ENCODE data around the gene SLC2A6. TPM values are rescaled to one million over a fixed set of nuclear protein-coding genes. Genes with fewer than 3 reads are reported as not detected.

SLC2A6 gene
- total RNA-seq, 1 donor from 2014 or later: 3.6 TPM

DNA sequence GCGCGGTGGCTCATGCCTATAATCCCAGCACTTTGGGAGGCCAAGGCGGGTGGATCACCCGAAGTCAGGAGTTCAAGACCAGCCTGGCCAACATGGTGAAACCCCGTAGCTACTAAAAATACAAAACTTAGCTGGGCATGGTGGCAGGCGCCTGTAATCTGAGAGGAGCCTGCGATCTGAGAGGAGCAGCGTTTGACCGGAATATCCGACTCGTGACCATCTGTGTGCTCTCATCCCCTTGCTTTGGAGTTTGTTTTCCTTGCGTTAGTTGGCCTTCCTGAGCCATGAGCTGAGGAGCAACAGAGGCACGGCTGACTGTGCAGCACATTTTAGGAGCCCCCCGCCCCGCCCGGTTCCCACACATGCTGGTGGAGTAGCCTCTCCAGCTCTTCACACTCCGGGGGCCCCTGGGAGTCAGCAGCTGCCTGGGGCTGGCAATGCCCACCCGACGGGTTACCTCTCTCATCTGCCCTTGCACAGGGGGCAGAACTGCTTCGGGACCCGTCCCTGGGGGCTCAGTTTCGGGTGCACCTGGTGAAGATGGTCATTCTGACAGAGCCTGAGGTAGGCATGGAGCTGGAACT is 53.8 kb downstream of the SLC2A6 start:
- DNase-seq (ENCODE audit: low spot score): no peak
- intact Hi-C loops (cut with DNase I): no loop called here

DNA sequence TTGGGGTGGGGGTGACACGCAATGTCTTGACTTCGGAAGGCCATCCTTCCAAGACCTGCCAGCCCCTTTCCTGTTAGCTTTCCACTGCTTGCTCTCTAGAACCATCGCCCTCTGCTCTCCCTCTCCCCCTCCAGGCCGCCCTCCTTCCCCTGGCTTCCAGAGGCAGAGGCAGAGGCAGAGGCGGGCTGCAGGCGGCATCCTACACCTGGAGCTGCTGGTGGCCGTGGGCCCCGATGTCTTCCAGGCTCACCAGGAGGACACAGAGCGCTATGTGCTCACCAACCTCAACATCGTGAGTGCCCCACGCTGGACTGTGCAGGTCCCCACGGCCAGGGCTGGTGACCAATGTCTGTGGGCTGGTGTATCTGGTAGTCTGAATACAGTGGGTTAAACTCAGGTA is 54.7 kb downstream of the SLC2A6 start:
- intact Hi-C loops (cut with DNase I): loop anchor here (5.0 kb wide), 1 partner anchor 53 kb away; the partner anchor contains the start of gene SLC2A6
- no peak for DNase-seq (ENCODE audit: low spot score)

DNA sequence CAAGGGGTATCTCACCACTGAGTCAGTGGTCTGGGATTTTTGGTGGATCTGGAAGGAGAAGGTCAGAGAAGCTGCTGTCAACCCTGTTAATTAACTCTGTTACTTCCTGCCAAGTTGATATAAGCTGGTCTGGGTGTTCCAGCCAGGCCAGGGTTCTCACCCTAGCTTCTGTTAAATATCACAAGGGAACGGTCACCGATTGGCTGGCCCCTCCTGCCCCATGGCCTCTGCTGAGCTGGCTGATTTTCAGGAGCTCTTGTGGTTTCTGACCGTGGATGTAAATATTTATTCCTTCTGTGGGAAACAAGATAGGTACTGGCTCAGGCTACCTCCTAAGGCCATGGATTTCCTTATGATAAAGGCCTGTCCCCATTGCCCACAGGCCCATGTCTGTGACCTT is 55.7 kb downstream of the SLC2A6 start:
- no peak for DNase-seq (ENCODE audit: low spot score)
- intact Hi-C loops (cut with DNase I): loop anchor here (5.0 kb wide), 1 partner anchor 54 kb away; the partner anchor contains the start of gene SLC2A6

DNA sequence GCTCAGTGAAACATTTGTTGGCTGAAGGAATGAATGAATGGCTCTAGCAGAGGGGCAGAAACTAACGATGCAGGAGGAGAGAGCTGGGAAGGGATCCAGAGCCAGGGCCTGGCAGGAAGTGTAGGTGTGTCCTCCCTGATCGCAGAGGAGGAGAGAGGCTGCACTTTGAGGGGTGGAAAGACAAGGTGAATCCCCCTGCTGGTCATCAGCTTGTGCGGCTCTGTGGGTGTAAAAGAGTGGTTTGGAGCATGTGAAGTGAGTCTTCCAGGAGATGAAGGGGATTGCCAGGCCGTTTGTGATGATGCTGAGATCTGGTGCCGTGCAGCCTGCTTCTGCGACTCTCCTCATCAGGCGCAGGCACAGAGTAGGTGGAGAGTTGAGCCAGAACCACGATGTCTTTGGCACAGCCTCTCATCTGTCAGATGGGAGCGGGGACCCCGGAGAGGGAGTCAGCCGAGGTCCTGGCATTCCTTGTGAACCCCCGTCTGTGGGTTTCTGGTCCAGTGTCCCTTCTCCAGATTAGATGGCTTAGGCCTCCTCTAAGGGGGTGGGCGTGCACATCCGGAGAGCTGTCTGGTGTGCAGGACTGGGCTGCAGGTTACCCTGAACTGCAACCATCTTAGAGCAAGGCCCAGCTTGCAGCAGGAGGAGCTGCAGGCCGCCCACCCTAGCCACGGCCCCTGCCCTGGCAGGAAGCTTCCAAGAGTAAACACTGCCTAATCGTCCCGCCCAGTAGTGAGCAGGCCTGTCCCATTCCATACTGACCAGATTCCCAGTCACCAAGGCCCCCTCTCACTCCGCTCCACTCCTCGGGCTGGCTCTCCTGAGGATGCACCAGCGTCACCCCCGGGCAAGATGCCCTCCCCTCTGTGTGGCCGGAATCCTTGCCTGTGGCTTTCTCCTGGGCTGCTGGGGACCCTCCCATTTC is 57.0 kb downstream of the SLC2A6 start, which contains the start of gene ADAMTS13:
ADAMTS13 (plus strand) TSS at position 753 of the 928 bp plus-strand sequence; CDS start at position 830, 77 bp downstream.
- intact Hi-C loops (cut with DNase I): loop anchor here (5.0 kb wide), 1 partner anchor 55 kb away; the partner anchor contains the start of gene SLC2A6
- DNase-seq (ENCODE audit: low spot score): no peak

Other genes starting within 250 kb of the SLC2A6 start
- 2.0 TPM for gene ABO, start 203.9 kb downstream of the SLC2A6 start, total RNA-seq
- gene SURF6, start 142.9 kb downstream of the SLC2A6 start, total RNA-seq: 14.2 TPM
- gene MED22, start 131.0 kb downstream of the SLC2A6 start, total RNA-seq: 20.2 TPM
- gene RPL7A, start 130.9 kb downstream of the SLC2A6 start, total RNA-seq: 761 TPM
- 58.7 TPM for gene SURF1, start 122.6 kb downstream of the SLC2A6 start, total RNA-seq
- 12.5 TPM for gene SURF2, start 122.5 kb downstream of the SLC2A6 start, total RNA-seq
- gene SURF4, start 103.0 kb downstream of the SLC2A6 start, total RNA-seq: 80.2 TPM
- gene STKLD1, start 102.7 kb downstream of the SLC2A6 start, total RNA-seq: 0.62 TPM
- gene REXO4, start 61.1 kb downstream of the SLC2A6 start, total RNA-seq: 12.2 TPM
- 3.3 TPM for gene ADAMTS13, start 56.7 kb downstream of the SLC2A6 start, total RNA-seq
- gene CACFD1, start 19.1 kb downstream of the SLC2A6 start, total RNA-seq: 15.0 TPM
- gene MYMK, start 45.9 kb upstream of the SLC2A6 start, total RNA-seq: not detected
- 9.6 TPM for gene ADAMTSL2, start 55.6 kb upstream of the SLC2A6 start, total RNA-seq
- gene FAM163B, start 130.3 kb upstream of the SLC2A6 start, total RNA-seq: not detected
- gene DBH, start 157.3 kb upstream of the SLC2A6 start, total RNA-seq: not detected

Data from cardiac septum (tissue), 1 donor.